Measurements from ENCODE around the gene DQX1.

DNA sequence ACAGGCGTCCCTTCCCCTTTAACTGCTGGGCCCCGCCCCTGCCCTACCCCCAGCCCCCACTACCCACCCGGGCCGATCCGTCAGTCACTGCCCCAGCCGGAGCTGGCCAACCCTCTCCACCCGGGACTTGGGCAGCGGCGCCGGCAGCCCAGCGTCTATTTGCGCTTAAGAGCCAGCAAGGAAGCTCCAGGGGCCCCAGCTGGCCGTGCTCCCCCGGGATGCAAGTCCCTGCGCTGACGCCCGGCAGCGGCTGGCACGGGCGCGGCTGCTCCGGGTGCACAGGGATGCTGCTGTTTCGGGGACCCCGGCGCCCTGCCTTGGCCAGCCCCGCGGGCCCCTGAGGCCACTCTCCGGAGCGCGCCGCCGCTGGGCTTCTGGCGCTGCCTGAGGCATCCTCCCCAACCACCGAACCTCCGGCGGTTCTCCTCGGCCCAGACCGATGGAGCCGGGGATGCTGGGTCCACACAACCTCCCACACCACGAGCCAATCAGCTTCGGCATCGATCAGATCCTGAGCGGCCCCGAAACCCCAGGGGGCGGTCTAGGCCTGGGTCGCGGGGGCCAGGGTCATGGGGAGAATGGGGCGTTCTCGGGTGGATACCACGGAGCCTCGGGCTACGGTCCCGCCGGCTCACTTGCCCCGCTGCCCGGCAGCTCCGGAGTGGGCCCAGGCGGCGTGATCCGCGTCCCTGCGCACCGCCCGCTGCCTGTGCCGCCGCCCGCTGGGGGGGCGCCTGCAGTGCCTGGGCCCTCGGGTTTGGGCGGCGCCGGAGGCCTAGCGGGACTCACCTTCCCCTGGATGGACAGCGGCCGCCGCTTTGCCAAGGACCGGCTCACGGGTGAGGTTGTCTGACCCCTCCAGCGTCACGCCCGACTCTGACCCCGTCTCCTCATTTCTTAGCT is 11.4 kb downstream of the DQX1 start, which contains the start of gene TLX2:
- TF ChIP-seq, protein P1, sequence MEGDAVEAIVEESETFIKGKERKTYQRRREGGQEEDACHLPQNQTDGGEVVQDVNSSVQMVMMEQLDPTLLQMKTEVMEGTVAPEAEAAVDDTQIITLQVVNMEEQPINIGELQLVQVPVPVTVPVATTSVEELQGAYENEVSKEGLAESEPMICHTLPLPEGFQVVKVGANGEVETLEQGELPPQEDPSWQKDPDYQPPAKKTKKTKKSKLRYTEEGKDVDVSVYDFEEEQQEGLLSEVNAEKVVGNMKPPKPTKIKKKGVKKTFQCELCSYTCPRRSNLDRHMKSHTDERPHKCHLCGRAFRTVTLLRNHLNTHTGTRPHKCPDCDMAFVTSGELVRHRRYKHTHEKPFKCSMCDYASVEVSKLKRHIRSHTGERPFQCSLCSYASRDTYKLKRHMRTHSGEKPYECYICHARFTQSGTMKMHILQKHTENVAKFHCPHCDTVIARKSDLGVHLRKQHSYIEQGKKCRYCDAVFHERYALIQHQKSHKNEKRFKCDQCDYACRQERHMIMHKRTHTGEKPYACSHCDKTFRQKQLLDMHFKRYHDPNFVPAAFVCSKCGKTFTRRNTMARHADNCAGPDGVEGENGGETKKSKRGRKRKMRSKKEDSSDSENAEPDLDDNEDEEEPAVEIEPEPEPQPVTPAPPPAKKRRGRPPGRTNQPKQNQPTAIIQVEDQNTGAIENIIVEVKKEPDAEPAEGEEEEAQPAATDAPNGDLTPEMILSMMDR (tag by site-specific recombination; IDR thresholded peaks at IDR 0.05) = no peak
- TF ChIP-seq ZNF571 (tag by site-specific recombination; IDR thresholded peaks at IDR 0.05) = no peak
- TF ChIP-seq, protein P2, sequence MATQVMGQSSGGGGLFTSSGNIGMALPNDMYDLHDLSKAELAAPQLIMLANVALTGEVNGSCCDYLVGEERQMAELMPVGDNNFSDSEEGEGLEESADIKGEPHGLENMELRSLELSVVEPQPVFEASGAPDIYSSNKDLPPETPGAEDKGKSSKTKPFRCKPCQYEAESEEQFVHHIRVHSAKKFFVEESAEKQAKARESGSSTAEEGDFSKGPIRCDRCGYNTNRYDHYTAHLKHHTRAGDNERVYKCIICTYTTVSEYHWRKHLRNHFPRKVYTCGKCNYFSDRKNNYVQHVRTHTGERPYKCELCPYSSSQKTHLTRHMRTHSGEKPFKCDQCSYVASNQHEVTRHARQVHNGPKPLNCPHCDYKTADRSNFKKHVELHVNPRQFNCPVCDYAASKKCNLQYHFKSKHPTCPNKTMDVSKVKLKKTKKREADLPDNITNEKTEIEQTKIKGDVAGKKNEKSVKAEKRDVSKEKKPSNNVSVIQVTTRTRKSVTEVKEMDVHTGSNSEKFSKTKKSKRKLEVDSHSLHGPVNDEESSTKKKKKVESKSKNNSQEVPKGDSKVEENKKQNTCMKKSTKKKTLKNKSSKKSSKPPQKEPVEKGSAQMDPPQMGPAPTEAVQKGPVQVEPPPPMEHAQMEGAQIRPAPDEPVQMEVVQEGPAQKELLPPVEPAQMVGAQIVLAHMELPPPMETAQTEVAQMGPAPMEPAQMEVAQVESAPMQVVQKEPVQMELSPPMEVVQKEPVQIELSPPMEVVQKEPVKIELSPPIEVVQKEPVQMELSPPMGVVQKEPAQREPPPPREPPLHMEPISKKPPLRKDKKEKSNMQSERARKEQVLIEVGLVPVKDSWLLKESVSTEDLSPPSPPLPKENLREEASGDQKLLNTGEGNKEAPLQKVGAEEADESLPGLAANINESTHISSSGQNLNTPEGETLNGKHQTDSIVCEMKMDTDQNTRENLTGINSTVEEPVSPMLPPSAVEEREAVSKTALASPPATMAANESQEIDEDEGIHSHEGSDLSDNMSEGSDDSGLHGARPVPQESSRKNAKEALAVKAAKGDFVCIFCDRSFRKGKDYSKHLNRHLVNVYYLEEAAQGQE (tag by site-specific recombination; IDR thresholded peaks at IDR 0.05) = no peak
- TF ChIP-seq ZNF791 (tag by site-specific recombination; IDR thresholded peaks at IDR 0.05) = no peak
- TF ChIP-seq GFI1B (tag by site-specific recombination; IDR thresholded peaks at IDR 0.05) = no peak
- TF ChIP-seq, protein P3, sequence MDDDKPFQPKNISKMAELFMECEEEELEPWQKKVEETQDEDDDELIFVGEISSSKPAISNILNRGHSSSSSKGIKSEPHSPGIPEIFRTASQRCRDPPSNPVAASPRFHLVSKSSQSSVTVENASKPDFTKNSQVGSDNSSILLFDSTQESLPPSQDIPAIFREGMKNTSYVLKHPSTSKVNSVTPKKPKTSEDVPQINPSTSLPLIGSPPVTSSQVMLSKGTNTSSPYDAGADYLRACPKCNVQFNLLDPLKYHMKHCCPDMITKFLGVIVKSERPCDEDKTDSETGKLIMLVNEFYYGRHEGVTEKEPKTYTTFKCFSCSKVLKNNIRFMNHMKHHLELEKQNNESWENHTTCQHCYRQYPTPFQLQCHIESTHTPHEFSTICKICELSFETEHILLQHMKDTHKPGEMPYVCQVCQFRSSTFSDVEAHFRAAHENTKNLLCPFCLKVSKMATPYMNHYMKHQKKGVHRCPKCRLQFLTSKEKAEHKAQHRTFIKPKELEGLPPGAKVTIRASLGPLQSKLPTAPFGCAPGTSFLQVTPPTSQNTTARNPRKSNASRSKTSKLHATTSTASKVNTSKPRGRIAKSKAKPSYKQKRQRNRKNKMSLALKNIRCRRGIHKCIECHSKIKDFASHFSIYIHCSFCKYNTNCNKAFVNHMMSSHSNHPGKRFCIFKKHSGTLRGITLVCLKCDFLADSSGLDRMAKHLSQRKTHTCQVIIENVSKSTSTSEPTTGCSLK (tag by site-specific recombination; IDR thresholded peaks at IDR 0.05) = no peak
- TF ChIP-seq ZNF596 (tag by site-specific recombination; IDR thresholded peaks at IDR 0.05) = no peak
- no peak for TF ChIP-seq ZNF558 (tag by site-specific recombination; IDR thresholded peaks at IDR 0.05)
- TF ChIP-seq ZNF24 (tag by site-specific recombination; IDR thresholded peaks at IDR 0.05) = no peak
